Type B pancreatic cell (in vitro differentiated cells): ENCODE data around the gene CCDC85A. TPM values are rescaled to one million over a fixed set of nuclear protein-coding genes. Genes with fewer than 3 reads are reported as not detected.

Source experiments
- DNase-seq: peaks from one replicate; pipeline ENCODE4 v3.0.0; 2021; ENCODE audit warnings: mixed read lengths; ENCODE audit not compliant: unreplicated experiment; ENCODE audit errors: extremely low spot score
- H3K27ac Mint-ChIP-seq: 2 replicates; pipeline ENCODE4 v1.8.0; 2021; ENCODE audit warnings: mild to moderate bottlenecking, mixed read lengths
- H3K27me3 Mint-ChIP-seq: 2 replicates; pipeline ENCODE4 v1.8.0; 2021; ENCODE audit warnings: mixed read lengths
- H3K36me3 Mint-ChIP-seq: 2 replicates; pipeline ENCODE4 v1.8.0; 2021; ENCODE audit warnings: mixed read lengths
- H3K4me1 Mint-ChIP-seq: one replicate; pipeline ENCODE4 v1.8.0; 2021; ENCODE audit warnings: mixed read lengths; ENCODE audit not compliant: unreplicated experiment
- H3K4me3 Mint-ChIP-seq: 2 replicates; pipeline ENCODE4 v1.8.0; 2021; ENCODE audit warnings: mild to moderate bottlenecking, mixed read lengths
- H3K9me3 Mint-ChIP-seq: 2 replicates; pipeline ENCODE4 v1.8.0; 2021; ENCODE audit warnings: mixed read lengths
- total RNA-seq: library from RNA; stranded (reverse); gene quantifications from 2 replicates; pipeline ENCODE4 v1.2.1, GENCODE V29; 2021; ENCODE audit warnings: low replicate concordance
- TF ChIP-seq, protein P1 (sequence below): fragments of 200-600 bp; sonication (generic); conservative IDR thresholded peaks from 2 replicates; pipeline ENCODE4 v1.5.0; 2021; ENCODE audit warnings: antibody characterized with exemption, mild to moderate bottlenecking

The CCDC85A gene
- total RNA-seq, 1 donor from 2014 or later = 2.1 TPM

DNA sequence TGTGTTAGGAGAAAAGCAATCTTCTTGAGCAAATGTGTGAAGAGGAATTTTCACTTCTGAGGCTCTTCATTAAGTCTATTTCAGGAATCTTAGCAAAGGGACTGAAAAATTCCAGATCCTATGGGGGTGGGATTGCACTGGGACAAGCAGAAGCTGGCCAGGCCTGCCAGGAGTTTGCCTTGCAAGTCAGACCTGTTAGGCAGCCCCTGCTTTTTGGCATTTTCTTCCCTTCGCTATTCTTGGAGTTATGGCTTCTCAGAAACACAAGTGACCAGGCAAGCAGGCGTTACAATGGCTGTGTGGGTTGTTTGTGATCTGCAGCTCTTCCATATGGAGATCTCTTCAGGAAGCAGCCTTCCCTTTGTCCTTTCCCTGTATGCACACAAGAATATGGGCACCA lies 8.0 kb upstream of the CCDC85A start:
- Mint-ChIP-seq H3K9me3 (no peaks in the 10 kb centered on the region), H3K36me3 (no peaks in the 10 kb centered on the region), H3K4me1 (no peaks in the 10 kb centered on the region), H3K4me3 (no peak overlapping the region), H3K27me3 (peaks cover 37% of the 10 kb centered on the region), H3K27ac (no peak overlapping the region)
- no peak for DNase-seq
- TF ChIP-seq, protein P1, sequence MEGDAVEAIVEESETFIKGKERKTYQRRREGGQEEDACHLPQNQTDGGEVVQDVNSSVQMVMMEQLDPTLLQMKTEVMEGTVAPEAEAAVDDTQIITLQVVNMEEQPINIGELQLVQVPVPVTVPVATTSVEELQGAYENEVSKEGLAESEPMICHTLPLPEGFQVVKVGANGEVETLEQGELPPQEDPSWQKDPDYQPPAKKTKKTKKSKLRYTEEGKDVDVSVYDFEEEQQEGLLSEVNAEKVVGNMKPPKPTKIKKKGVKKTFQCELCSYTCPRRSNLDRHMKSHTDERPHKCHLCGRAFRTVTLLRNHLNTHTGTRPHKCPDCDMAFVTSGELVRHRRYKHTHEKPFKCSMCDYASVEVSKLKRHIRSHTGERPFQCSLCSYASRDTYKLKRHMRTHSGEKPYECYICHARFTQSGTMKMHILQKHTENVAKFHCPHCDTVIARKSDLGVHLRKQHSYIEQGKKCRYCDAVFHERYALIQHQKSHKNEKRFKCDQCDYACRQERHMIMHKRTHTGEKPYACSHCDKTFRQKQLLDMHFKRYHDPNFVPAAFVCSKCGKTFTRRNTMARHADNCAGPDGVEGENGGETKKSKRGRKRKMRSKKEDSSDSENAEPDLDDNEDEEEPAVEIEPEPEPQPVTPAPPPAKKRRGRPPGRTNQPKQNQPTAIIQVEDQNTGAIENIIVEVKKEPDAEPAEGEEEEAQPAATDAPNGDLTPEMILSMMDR = no peak

- H3K27me3 Mint-ChIP-seq = peaks cover 44% of the 10 kb centered on the region
- no peak overlapping the region for H3K4me3 Mint-ChIP-seq
- DNase-seq = no peak
- no peaks in the 10 kb centered on the region for H3K9me3 Mint-ChIP-seq
- no peaks in the 10 kb centered on the region for H3K36me3 Mint-ChIP-seq
- TF ChIP-seq, protein P1 = no peak
- H3K4me1 Mint-ChIP-seq = peaks cover 7% of the 10 kb centered on the region
- H3K27ac Mint-ChIP-seq = no peak overlapping the region
Observed at GRCh38 chr2:56177420-56178220, 6.2 kb upstream of the CCDC85A start.

DNA sequence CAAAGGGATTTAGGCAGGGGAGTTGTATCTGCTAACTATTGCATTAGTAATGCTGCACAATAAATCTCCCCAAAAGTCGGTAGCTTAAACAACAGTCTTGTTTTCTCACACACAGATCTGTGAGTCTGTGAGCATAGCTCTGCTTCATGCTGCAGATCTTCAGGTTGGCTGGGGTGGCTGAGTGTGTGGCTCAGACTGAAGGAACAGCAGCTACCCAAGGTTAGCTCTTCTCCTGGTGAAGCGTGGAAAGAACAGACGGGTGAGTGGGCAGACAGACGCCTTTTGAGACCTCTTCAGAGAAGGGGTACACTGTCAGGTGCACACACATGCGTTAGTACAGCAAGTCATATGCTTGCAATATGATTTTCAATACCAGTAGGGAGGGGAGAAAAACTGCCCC lies 3.9 kb upstream of the CCDC85A start:
- H3K27ac Mint-ChIP-seq = no peak overlapping the region
- H3K4me3 Mint-ChIP-seq = no peak overlapping the region
- no peak for DNase-seq
- TF ChIP-seq, protein P1 = no peak
- no peaks in the 10 kb centered on the region for H3K36me3 Mint-ChIP-seq
- peaks cover 14% of the 10 kb centered on the region for H3K4me1 Mint-ChIP-seq
- H3K27me3 Mint-ChIP-seq = peaks cover 52% of the 10 kb centered on the region
- no peaks in the 10 kb centered on the region for H3K9me3 Mint-ChIP-seq

- H3K4me1 Mint-ChIP-seq = peaks cover 21% of the 10 kb centered on the region
- peaks cover 72% of the 10 kb centered on the region for H3K27me3 Mint-ChIP-seq
- TF ChIP-seq, protein P1 = no peak
- H3K27ac Mint-ChIP-seq = no peak overlapping the region
- peak overlapping the region; percentile 71 for H3K4me3 Mint-ChIP-seq
- no peaks in the 10 kb centered on the region for H3K36me3 Mint-ChIP-seq
- H3K9me3 Mint-ChIP-seq = no peaks in the 10 kb centered on the region
- DNase-seq = no peak
Observed at GRCh38 chr2:56182420-56182819, 1.4 kb upstream of the CCDC85A start.

DNA sequence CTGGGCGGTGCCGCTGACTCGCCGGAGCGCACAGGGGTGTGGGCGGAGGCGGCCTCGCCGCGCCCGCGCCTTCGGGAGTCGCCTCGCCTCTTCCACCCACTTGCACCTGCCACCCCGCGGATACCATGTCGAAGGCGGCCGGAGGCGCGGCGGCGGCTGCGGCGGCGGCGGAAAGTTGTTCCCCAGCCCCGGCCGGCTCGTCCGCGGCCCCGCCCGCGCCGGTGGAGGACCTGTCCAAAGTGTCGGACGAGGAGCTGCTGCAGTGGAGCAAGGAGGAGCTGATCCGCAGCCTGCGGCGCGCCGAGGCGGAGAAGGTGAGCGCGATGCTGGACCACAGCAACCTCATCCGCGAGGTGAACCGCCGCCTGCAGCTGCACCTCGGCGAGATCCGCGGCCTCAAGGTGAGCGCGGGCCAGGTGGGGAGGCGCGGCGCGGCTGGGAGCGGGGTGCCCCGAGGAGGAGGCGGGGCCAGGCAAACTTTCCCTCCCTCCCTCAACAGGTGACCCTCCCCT lies 766 bp downstream of the CCDC85A start:
- Mint-ChIP-seq H3K36me3 (no peaks in the 10 kb centered on the region), H3K4me1 (peaks cover 21% of the 10 kb centered on the region), H3K27me3 (peaks cover 71% of the 10 kb centered on the region), H3K27ac (no peak overlapping the region), H3K9me3 (no peaks in the 10 kb centered on the region), H3K4me3 (peak overlapping the region; percentile 77)
- TF ChIP-seq, protein P1 = no peak
- no peak for DNase-seq
